ENCODE data around the gene LATS1. TPM values are rescaled to one million over a fixed set of nuclear protein-coding genes. Genes with fewer than 3 reads are reported as not detected.

Gene LATS1
- 5.8 to 9.1 TPM (median 7.6 TPM) in 5 replicates for total RNA-seq (2022; extraction: Qiagen RNA extraction)

DNA sequence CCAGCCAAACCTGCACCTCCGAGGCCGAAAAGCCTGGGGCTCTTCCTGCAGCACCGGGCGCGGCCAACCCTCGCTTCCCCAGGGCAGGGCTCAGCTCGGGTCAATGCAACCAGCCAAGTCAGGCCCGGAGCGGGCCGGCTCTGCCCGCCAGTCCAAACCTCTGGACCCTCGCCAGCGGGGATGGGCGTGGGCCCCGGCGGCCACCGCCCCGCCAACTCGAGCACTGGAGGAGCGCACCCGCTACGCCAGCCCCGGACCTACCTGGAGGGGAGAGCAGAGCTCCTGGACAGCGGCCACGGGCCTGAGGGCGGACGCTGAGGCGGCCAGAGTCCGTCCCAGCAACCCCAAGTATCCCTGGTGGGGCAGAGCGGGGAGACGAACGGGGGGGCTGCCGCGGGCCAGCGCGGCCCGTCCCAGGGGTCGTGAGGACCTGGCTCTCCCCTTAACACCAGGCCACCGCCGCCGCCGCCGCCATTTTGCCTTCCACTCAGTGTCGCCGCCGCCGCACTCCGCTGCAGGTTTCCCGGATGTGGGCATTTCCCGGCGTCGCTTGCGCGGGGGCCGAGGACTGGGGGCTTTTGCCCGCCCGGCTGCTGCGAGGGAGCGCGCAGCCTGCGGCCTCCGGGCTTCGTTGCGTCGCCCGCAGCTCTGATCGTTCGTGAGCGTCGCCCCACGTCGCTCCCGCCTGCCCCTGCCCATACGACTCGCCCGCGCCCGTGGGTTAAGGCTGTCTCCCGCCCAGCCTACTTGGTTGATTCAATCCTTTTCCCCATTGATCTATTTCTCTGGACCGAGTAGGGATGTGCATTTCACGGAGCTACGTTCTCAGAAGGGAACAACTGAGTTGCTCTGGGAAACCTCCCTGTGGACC, at the start of gene LATS1:
Gene LATS1, minus strand, starts transcription at position 514 of the 871 bp plus-strand sequence. CDS start 15,975 bp downstream, outside the sequence.

DNA sequence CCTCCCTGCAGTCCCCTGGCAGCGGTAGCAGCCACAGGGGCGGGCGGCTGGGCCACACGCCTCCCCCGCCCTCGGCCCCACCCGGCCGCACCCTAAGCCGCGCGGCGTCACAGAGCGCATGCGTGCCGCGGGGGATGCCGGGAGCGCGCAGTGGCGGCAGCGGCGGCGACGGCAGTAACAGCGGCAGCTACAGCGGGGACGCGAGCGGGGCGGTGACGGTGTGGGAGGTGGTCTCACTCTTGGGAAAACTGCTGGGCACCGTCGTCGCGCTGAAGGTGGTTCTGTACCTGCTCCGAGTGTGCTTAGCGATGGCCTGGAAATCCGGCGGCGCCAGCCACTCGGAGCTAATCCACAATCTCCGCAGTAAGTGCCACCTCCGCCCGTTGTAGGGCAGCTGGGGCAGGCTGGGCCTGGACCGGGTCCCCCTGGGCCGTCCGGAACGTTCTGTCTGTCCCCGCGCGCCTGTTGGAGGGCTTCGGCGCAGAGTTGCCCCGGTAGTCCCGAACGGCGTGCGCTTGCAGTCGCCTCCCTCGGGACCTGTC, 31.8 kb upstream of the LATS1 start, which contains the start of gene PCMT1:
Gene PCMT1, plus strand, starts transcription at position 148 of the 542 bp plus-strand sequence. Its CDS starts 161 bp downstream, at position 309.

DNA sequence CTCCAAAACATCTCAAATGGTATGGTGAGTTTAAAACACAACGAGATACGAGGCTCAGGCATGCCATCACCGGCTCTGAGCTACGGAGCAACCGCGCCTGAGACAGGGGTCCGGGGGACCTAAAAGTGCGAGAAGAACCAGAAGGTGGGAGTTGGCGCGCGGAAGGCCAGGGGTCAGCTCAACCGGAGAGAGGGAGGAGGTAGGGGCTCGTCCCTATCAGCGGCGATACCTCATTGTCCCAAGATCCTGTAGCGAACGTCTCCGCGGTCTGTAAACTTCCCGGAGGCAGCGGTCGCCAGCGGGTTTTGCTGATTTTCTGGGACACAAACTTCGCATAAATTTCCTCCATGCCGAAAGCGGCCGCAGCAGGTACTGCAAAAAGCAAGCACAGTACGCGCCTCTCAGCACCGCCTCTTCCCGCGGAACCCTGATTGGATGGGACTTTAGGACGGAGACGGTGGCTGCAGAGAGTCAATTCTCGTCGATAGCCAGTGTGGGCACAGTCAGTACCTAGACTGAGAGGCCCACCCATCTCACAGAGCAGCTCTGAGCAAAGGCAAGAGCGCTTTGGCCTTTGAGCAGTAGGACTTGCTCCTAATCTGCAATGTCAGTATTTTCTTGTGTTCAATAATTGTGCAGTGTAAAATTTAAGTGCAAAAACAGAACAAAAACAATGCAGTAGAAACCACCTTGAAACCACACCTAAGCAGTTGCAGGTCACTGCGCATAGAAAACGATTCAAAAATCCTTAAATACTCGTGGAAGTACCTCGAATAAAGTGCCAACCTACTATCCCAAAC, 28.4 kb upstream of the LATS1 start, which contains the start of gene NUP43:
Gene NUP43, minus strand, starts transcription at position 383 of the 800 bp plus-strand sequence. Its CDS starts 34 bp downstream, at position 349.

DNA sequence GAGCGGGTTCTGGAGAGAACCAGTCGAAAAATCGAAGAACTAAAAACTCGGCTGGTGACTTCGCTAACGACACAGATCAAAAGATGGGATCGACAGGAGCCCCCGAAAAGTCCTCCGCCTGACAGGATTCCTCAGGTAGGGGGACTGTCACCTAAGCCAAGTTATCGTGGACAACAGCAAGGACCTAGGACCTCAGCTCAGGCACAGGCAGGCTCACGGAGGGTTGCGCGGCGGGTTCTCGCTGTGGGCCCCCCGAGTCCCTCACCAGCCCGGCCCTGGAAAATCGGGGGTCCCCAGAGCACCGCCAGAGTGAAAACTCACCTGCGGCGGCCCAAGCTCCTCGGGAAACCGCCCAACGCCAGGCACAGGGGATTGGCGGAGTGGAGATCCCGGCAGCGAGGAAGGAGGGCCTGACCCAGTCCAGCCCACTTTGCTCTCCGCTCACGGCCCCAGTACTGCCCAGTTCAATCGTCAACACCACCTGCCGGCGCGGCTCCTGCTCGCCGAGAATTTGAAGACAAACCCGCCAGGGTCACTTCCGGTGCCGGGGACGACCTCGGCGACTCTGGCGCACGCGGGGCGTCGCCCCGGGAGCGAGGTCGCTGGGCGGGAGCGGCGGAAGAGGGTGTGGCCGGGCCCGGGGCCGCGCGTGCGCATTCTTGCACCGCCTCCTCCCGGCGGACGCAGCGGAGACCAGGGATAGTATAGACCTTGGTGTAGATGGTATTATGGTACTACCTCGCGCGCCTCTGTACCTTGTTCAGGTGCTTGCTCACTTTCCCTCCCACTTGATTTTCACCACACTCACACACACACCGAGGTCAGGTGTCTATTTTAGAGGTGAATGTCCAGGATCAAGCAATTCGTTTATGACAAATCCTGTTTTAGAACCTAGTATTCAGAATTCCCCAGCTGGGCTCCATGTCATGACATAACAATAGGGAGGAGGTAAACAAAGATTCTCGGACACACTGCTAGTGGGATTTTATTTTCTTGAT, 69.5 kb downstream of the LATS1 start, which contains the start of gene KATNA1:
Gene KATNA1, minus strand, starts transcription at position 567 of the 998 bp plus-strand sequence. CDS start 10,167 bp downstream, outside the sequence.

Other genes starting within 250 kb of the LATS1 start
- gene ZC3H12D, start 233.1 kb downstream of the LATS1 start, total RNA-seq (2022; extraction: Qiagen RNA extraction): 0.02 to 0.12 TPM (median 0.06 TPM) in 4 of 5 replicates, not detected in the other
- gene PPIL4, start 172.1 kb downstream of the LATS1 start, total RNA-seq (2022; extraction: Qiagen RNA extraction): 10.7 to 18.6 TPM (median 13.3 TPM) in 5 replicates
- 24.2 to 31.0 TPM (median 26.6 TPM) in 5 replicates for gene GINM1, start 151.7 kb downstream of the LATS1 start, total RNA-seq (2022; extraction: Qiagen RNA extraction)
- gene KATNA1, start 69.4 kb downstream of the LATS1 start, total RNA-seq (2022; extraction: Qiagen RNA extraction): 9.8 to 12.5 TPM (median 11.6 TPM) in 5 replicates
- gene NUP43, start 28.4 kb upstream of the LATS1 start, total RNA-seq (2022; extraction: Qiagen RNA extraction): 12.3 to 15.6 TPM (median 14.4 TPM) in 5 replicates
- 85.4 to 103 TPM (median 86.9 TPM) in 5 replicates for gene PCMT1, start 31.6 kb upstream of the LATS1 start, total RNA-seq (2022; extraction: Qiagen RNA extraction)
- gene LRP11, start 146.3 kb upstream of the LATS1 start, total RNA-seq (2022; extraction: Qiagen RNA extraction): 26.8 to 39.2 TPM (median 36.5 TPM) in 5 replicates
- 1.8 to 3.5 TPM (median 3.1 TPM) in 5 replicates for gene RAET1E, start 180.0 kb upstream of the LATS1 start, total RNA-seq (2022; extraction: Qiagen RNA extraction)
- gene RAET1G, start 205.0 kb upstream of the LATS1 start, total RNA-seq (2022; extraction: Qiagen RNA extraction): 6.8 to 11.2 TPM (median 9.3 TPM) in 5 replicates
- gene ULBP2, start 223.9 kb upstream of the LATS1 start, total RNA-seq (2022; extraction: Qiagen RNA extraction): 2.9 to 3.9 TPM (median 3.4 TPM) in 5 replicates
- 0.57 to 1.0 TPM (median 0.75 TPM) in 5 replicates for gene ULBP1, start 245.8 kb upstream of the LATS1 start, total RNA-seq (2022; extraction: Qiagen RNA extraction)